SU-DHL-6 (cell line): ENCODE data around the gene PSMB11.

Experiments
- H2AFZ ChIP-seq: fragments of 200-600 bp; sonication (generic); 2 replicates; pipeline ENCODE4 v1.6.1; 2014; ENCODE audit warnings: low read depth, mild to moderate bottlenecking, moderate library complexity, mixed read lengths, antibody characterized with exemption, low read length; ENCODE audit not compliant: severe bottlenecking
- H3F3A ChIP-seq: fragments of 200-600 bp; shearing (Covaris generic); 2 replicates; pipeline ENCODE4 v1.6.0; 2016; ENCODE audit warnings: antibody characterized with exemption, mild to moderate bottlenecking; ENCODE audit not compliant: insufficient read depth
- H3K27ac ChIP-seq: fragments of 200-600 bp; sonication (generic); 2 replicates; pipeline ENCODE4 v1.5.1; 2016; ENCODE audit warnings: low read depth, mild to moderate bottlenecking, low read length, moderate library complexity, mixed read lengths
- H3K27me3 ChIP-seq: fragments of 200-600 bp; sonication (generic), shearing (Covaris generic); 2 replicates; pipeline ENCODE4 v1.6.0; 2014; ENCODE audit warnings: mild to moderate bottlenecking, low read length
- H3K36me3 ChIP-seq: fragments of 200-600 bp; sonication (generic); 2 replicates; pipeline ENCODE4 v1.6.1; 2014; ENCODE audit warnings: mild to moderate bottlenecking, low read length, mixed read lengths
- H3K4me2 ChIP-seq: fragments of 300-600, 200-600 bp; shearing (Covaris generic), sonication (generic); 2 replicates; pipeline ENCODE4 v1.6.0; 2014; ENCODE audit warnings: low read length, low read depth, mild to moderate bottlenecking; ENCODE audit not compliant: poor library complexity, severe bottlenecking
- H3K4me3 ChIP-seq: fragments of 200-600 bp; sonication (generic); 2 replicates; pipeline ENCODE4 v1.5.1; 2014; ENCODE audit warnings: antibody characterized with exemption, low read length, mild to moderate bottlenecking, mixed read lengths; ENCODE audit not compliant: insufficient read depth, poor library complexity, severe bottlenecking
- H3K79me2 ChIP-seq: fragments of 200-600 bp; sonication (generic); 2 replicates; pipeline ENCODE4 v1.6.1; 2014; ENCODE audit warnings: mild to moderate bottlenecking, low read length, moderate library complexity; ENCODE audit not compliant: insufficient read depth
- H3K9ac ChIP-seq: fragments of 200-600 bp; sonication (generic); 2 replicates; pipeline ENCODE4 v1.7.0; 2014; ENCODE audit warnings: mild to moderate bottlenecking, low read length
- H3K9me2 ChIP-seq: fragments of 200-600 bp; sonication (generic); replicated peaks from 2 replicates; pipeline ENCODE4 v1.6.1; 2014; ENCODE audit warnings: low read length; ENCODE audit not compliant: insufficient read depth
- H3K9me3 ChIP-seq: fragments of 200-600 bp; sonication (generic); 2 replicates; pipeline ENCODE4 v1.6.1; 2014; ENCODE audit warnings: low read length, mixed read lengths; ENCODE audit not compliant: insufficient read depth
- H4K20me1 ChIP-seq: fragments of 200-600 bp; sonication (generic); 2 replicates; pipeline ENCODE4 v1.6.1; 2014; ENCODE audit warnings: low read depth, mild to moderate bottlenecking, antibody characterized with exemption, low read length, moderate library complexity, mixed read lengths
- CTCF ChIP-seq: fragments of 200-600 bp; sonication (generic); IDR thresholded peaks from one replicate; pipeline ENCODE4 v1.5.1; 2017; ENCODE audit warnings: antibody characterized with exemption, mild to moderate bottlenecking, low read length, moderate library complexity; ENCODE audit not compliant: insufficient read depth, poor library complexity, severe bottlenecking
- EZH2phosphoT487 ChIP-seq: fragments of 200-600 bp; sonication (generic), shearing (Covaris generic); conservative IDR thresholded peaks from 2 replicates; pipeline ENCODE4 v1.6.1; 2018; ENCODE audit warnings: mild to moderate bottlenecking, antibody characterized with exemption, low read length, moderate library complexity, mixed read lengths

PSMB11 gene

GRCh38 chr14:23034498-23035302, 7.3 kb upstream of the PSMB11 start, which contains the start of gene PSMB5:
Gene PSMB5, minus strand, starts transcription at chr14:23034900. Its CDS starts 19 bp downstream, at chr14:23034881.
- no peak for TF ChIP-seq EZH2phosphoT487
- no peak for TF ChIP-seq CTCF
- Histone ChIP-seq H2AFZ (peak within 1 kb of the TSS; percentile 92), H3K4me2 (peak within 1 kb of the TSS; percentile 58), H3K9me2 (no peaks in the 10 kb centered on the region), H3K9ac (peak within 1 kb of the TSS; percentile 91), H3K36me3 (peaks cover 6% of the 10 kb centered on the region; the same call in 1 of the 2 replicates), H4K20me1 (no peaks in the 10 kb centered on the region), H3K27ac (peak within 1 kb of the TSS; percentile 84), H3K4me3 (peak within 1 kb of the TSS; percentile 70), H3F3A (no peaks in the 10 kb centered on the region), H3K27me3 (no peaks in the 10 kb centered on the region), H3K79me2 (peaks cover 25% of the 10 kb centered on the region), H3K9me3 (no peaks in the 10 kb centered on the region)

- no peak overlapping the region for H3K4me3 ChIP-seq
- H4K20me1 ChIP-seq = no peaks in the 10 kb centered on the region
- H3K9ac ChIP-seq = peak overlapping the region; percentile 91
- H3K9me3 ChIP-seq = no peaks in the 10 kb centered on the region
- TF ChIP-seq CTCF = no peak
- no peak for TF ChIP-seq EZH2phosphoT487
- H3K27me3 ChIP-seq = no peaks in the 10 kb centered on the region
- H3K27ac ChIP-seq = peak overlapping the region; percentile 84
- H3K36me3 ChIP-seq = peaks cover 6% of the 10 kb centered on the region; the same call in 1 of the 2 replicates
- no peaks in the 10 kb centered on the region for H3F3A ChIP-seq
- H3K9me2 ChIP-seq = no peaks in the 10 kb centered on the region
- H3K79me2 ChIP-seq = peaks cover 25% of the 10 kb centered on the region
- peak overlapping the region; percentile 92 for H2AFZ ChIP-seq
- H3K4me2 ChIP-seq = peak overlapping the region; percentile 58
Measured at GRCh38 chr14:23035303-23036144, 6.5 kb upstream of the PSMB11 start.

- H3K4me2 ChIP-seq = no peak overlapping the region
- no peaks in the 10 kb centered on the region for H3K9me3 ChIP-seq
- no peaks in the 10 kb centered on the region for H3K79me2 ChIP-seq
- H3K27ac ChIP-seq = no peak overlapping the region
- no peaks in the 10 kb centered on the region for H3K9me2 ChIP-seq
- H3K9ac ChIP-seq = no peak overlapping the region
- no peaks in the 10 kb centered on the region for H3K36me3 ChIP-seq
- H3F3A ChIP-seq = no peaks in the 10 kb centered on the region
- TF ChIP-seq CTCF (no peak), EZH2phosphoT487 (no peak)
- no peaks in the 10 kb centered on the region for H3K27me3 ChIP-seq
- H3K4me3 ChIP-seq = no peak overlapping the region
- H4K20me1 ChIP-seq = no peaks in the 10 kb centered on the region
- H2AFZ ChIP-seq = no peak overlapping the region
Measured at GRCh38 chr14:23040100-23040499, 1.9 kb upstream of the PSMB11 start.
